Endothelial cell of umbilical vein (primary cell): Measurements from ENCODE around the gene DBR1. TPM values are rescaled to one million over a fixed set of nuclear protein-coding genes. Genes with fewer than 3 reads are reported as not detected.

Source experiments
- BruUV-seq: library from RNA; stranded (reverse); fragments of 400-500 nt; replicated peaks from 2 replicates; lab custom pipeline; 2021; lab: Mats Ljungman, UMichigan
- CTCF ChIA-PET: fragments of 300-600, 350-600 bp; sonication (Branson Sonifier 250); formaldehyde crosslinking; loops from one replicate; lab custom pipeline; 2021; ENCODE audit warnings: antibody characterized with exemption, inconsistent platforms; lab: Charles Lee
- POLR2A ChIA-PET: fragments of 300-600, 350-600 bp; sonication (Branson Sonifier 250); formaldehyde crosslinking; loops from one replicate; lab custom pipeline; 2021; ENCODE audit warnings: antibody characterized with exemption, inconsistent platforms; lab: Charles Lee
- DNase-seq: peaks from one replicate; pipeline ENCODE4 v3.0.0-alpha.2; 2011; ENCODE audit warnings: low read depth, low spot score
- FAIRE-seq: peaks from 2 replicates; lab custom pipeline; 2011; peaks lifted over from hg19 to GRCh38; lab: Jason Lieb, UNC
- H2AFZ ChIP-seq: 2 replicates; pipeline ENCODE4 v1.6.0; 2012; ENCODE audit warnings: low read depth, low read length, control low read depth, inconsistent platforms
- H3K27ac ChIP-seq: 2 replicates; pipeline ENCODE4 v1.5.1; 2011; ENCODE audit warnings: low read depth, mild to moderate bottlenecking, control low read depth, low read length, moderate library complexity; ENCODE audit not compliant: insufficient read depth
- H3K27me3 ChIP-seq, 2 experiments: 2 replicates each; pipeline versions ENCODE4 v1.6.0 to v1.6.1; 2011; ENCODE audit warnings: low read length in 2 of 2, mixed read lengths in 1 of 2; ENCODE audit not compliant: control insufficient read depth in 2 of 2, insufficient read depth in 2 of 2
- H3K36me3 ChIP-seq, 2 experiments: 2 replicates in 1 of 2; 3 replicates in 1 of 2; pipeline ENCODE4 v1.5.1; 2011; ENCODE audit warnings: low read length in 2 of 2, mild to moderate bottlenecking in 1 of 2, moderate library complexity in 1 of 2; ENCODE audit not compliant: control insufficient read depth in 2 of 2, insufficient read depth in 2 of 2; ENCODE audit errors: extremely low read depth in 1 of 2
- H3K4me1 ChIP-seq: 3 replicates; pipeline ENCODE4 v1.5.1; 2011; ENCODE audit warnings: mild to moderate bottlenecking, low read length; ENCODE audit not compliant: control insufficient read depth, insufficient read depth; ENCODE audit errors: extremely low read depth
- H3K4me2 ChIP-seq: 2 replicates; pipeline ENCODE4 v1.6.1; 2011; ENCODE audit warnings: low read length, control low read depth, mixed read lengths; ENCODE audit not compliant: insufficient read depth
- H3K4me3 ChIP-seq, 3 experiments: fragments of 200-600 bp in 1 of 3; sonication (generic), shearing (Covaris generic) in 1 of 3; replicated peaks in 1 of 3; 2 replicates each; pipeline ENCODE4 v1.5.1; 2011 to 2016; ENCODE audit warnings: control low read depth in 3 of 3, low read length in 3 of 3, mild to moderate bottlenecking in 2 of 3, inconsistent platforms in 1 of 3, low read depth in 1 of 3, moderate library complexity in 1 of 3; ENCODE audit not compliant: insufficient read depth in 1 of 3
- H3K79me2 ChIP-seq: 2 replicates; pipeline ENCODE4 v1.6.0; 2012; ENCODE audit warnings: low read length, inconsistent platforms; ENCODE audit not compliant: control insufficient read depth, insufficient read depth
- H3K9ac ChIP-seq: replicated peaks from 2 replicates; pipeline ENCODE3; 2011; ENCODE audit warnings: low read length, control low read depth; ENCODE audit not compliant: insufficient read depth; ENCODE audit errors: extremely low read depth
- H3K9me1 ChIP-seq: replicated peaks from 3 replicates; pipeline ENCODE4 v1.6.0; 2011; ENCODE audit warnings: mild to moderate bottlenecking, low read length; ENCODE audit not compliant: control insufficient read depth, insufficient read depth; ENCODE audit errors: extremely low read depth
- H3K9me3 ChIP-seq: replicated peaks from 2 replicates; pipeline ENCODE4 v1.5.1; 2012; ENCODE audit warnings: low read length, inconsistent platforms; ENCODE audit not compliant: control insufficient read depth, insufficient read depth
- H4K20me1 ChIP-seq: replicated peaks from 2 replicates; pipeline ENCODE3; 2011; ENCODE audit warnings: mild to moderate bottlenecking, low read length; ENCODE audit not compliant: control insufficient read depth, insufficient read depth; ENCODE audit errors: extremely low read depth
- EZH2 ChIP-seq: IDR thresholded peaks from 2 replicates; pipeline ENCODE4 v1.6.1; 2012; ENCODE audit warnings: borderline replicate concordance, low read depth, mild to moderate bottlenecking, moderate library complexity, low read length, inconsistent platforms; ENCODE audit not compliant: severe bottlenecking
- FOS ChIP-seq: IDR thresholded peaks from 2 replicates; pipeline ENCODE4 v1.6.1; 2011; ENCODE audit warnings: mild to moderate bottlenecking, low read length, moderate library complexity, borderline replicate concordance; ENCODE audit not compliant: insufficient read depth
- GATA2 ChIP-seq: IDR thresholded peaks from 2 replicates; pipeline ENCODE4 v1.7.0; 2011; ENCODE audit warnings: low read depth, mild to moderate bottlenecking, moderate library complexity, mixed read lengths, low read length; ENCODE audit not compliant: insufficient read length, insufficient read depth
- JUN ChIP-seq: IDR thresholded peaks from 2 replicates; pipeline ENCODE4 v1.6.1; 2011; ENCODE audit warnings: borderline replicate concordance, low read depth; ENCODE audit not compliant: insufficient read length, insufficient read depth
- MYC ChIP-seq: IDR thresholded peaks from one replicate; pipeline ENCODE4 v1.6.1; 2011; ENCODE audit warnings: mild to moderate bottlenecking, low read depth, low read length
- POLR2A ChIP-seq: IDR thresholded peaks from 2 replicates; pipeline ENCODE4 v1.6.1; 2012; ENCODE audit warnings: low read depth, mild to moderate bottlenecking, control low read depth, low read length
- POLR2AphosphoS5 ChIP-seq: IDR thresholded peaks from 2 replicates; pipeline ENCODE4 v1.6.1; 2012; ENCODE audit warnings: low read depth, mild to moderate bottlenecking, control low read depth, low read length, moderate library complexity; ENCODE audit not compliant: insufficient read depth
- dilution Hi-C: fragments of 300-500 bp; cut with MboI; formaldehyde crosslinking; loops from one replicate; pipeline ENCODE4 v1.15.0; 2019; ENCODE audit warnings: low sequenced_read_pairs; ENCODE audit not compliant: extremely low pct_ligation_motif_present
- intact Hi-C: fragments of 100-400 bp; cut with micrococcal nuclease; formaldehyde crosslinking; loops from one replicate; pipeline ENCODE4 v1.10.0; 2022
- polyA plus RNA-seq, 4 experiments: library from polyadenylated mRNA; depleted of rRNA in 3 of 4; stranded (reverse) in 3 of 4; unstranded in 1 of 4; fragments of >200 nt; gene quantifications; 2 replicates each; pipeline versions ENCODE4 v1.2.1 to v1.2.3, GENCODE V29; 2011 to 2012; ENCODE audit warnings: missing spikeins in 1 of 4
- total RNA-seq: library from RNA; stranded (reverse); gene quantifications from 2 replicates; pipeline ENCODE4 v1.2.3, GENCODE V29; 2021
- TF ChIP-seq, protein P1 (sequence below), 2 donors: IDR thresholded peaks; 1 replicate in 1 of 2; 2 replicates in 1 of 2; pipeline ENCODE4 v1.5.1; 2011; ENCODE audit warnings: low read length in 2 of 2, mild to moderate bottlenecking in 2 of 2, moderate library complexity in 2 of 2, control low read depth in 1 of 2, inconsistent platforms in 1 of 2, low read depth in 1 of 2; ENCODE audit not compliant: insufficient read depth in 1 of 2; ENCODE audit errors: extremely low read depth in 1 of 2
- TF ChIP-seq, protein P2 (sequence below): IDR thresholded peaks from 2 replicates; pipeline ENCODE4 v1.6.1; 2011; ENCODE audit not compliant: insufficient read depth, insufficient read length

The DBR1 gene
- total and polyA plus RNA-seq, 2 donors (not counting 3 experiments of a cell fraction or from before 2014, with no cell fraction given) = 10.3 to 17.8 TPM

DNA sequence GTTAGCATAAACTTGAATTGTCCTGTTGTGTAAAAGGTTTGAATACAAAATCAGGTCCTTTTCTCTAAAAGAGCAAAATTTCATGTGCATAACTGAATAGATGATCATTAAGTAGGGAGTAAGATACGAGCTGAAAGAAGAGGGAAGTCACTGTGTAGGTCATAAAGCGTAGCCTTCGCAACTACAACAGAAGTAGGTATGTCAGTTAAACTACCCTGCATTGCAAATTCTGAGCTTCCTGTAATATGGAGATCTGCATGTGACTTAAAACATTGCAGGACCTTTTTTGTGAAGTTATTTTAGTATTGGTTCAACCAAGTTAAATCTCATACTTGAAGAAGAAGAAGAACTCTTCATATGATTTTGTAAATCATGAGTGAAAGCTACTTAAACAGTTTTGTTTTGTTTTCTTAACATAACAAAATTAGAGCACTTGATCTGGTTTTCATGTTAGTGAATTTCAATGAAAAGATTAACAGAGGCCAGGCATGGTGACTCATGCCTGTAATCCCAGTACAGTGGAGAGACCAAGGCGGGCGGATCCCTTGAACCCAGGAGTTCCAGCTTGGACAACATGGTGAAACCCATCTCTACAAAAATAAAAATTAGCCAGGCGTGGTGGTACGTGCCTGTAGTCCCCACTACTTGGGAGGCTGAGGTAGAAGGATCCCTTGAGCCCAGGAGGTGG, 38.8 kb upstream of the DBR1 start:
- intact Hi-C loops (no loop called here), dilution Hi-C loops (no loop called here)
- Histone ChIP-seq H3K27me3 (no peaks in the 10 kb centered on the region), H3K9ac (no peak overlapping the region), H3K79me2 (peaks cover 61% of the 10 kb centered on the region), H3K4me2 (no peak overlapping the region), H2AFZ (no peak overlapping the region), H3K4me3 (no peak overlapping the region), H3K9me1 (no peaks in the 10 kb centered on the region), H3K9me3 (no peaks in the 10 kb centered on the region), H3K36me3 (no peaks in the 10 kb centered on the region), H3K4me1 (peaks cover under 1% of the 10 kb centered on the region), H4K20me1 (peaks cover 6% of the 10 kb centered on the region), H3K27ac (no peak overlapping the region)
- FAIRE-seq (no peak), DNase-seq (no peak)
- no TSS peak for BruUV-seq
- ChIA-PET CTCF (interaction anchor here (0.8 to 0.9 kb wide), 2 partner anchors 11 to 16 kb away, joined by 3 read pairs; no protein-coding TSS in a partner anchor), POLR2A (interaction anchor here (0.5 kb wide), 1 partner anchor 11 kb away, joined by 5 read pairs; no protein-coding TSS in a partner anchor)
- TF ChIP-seq FOS (peak; percentile 22), JUN (no peak)

- POLR2A ChIA-PET = no interaction called here
- no peak overlapping the region for H3K4me3 ChIP-seq
- no peak overlapping the region for H3K4me2 ChIP-seq
- no peak for DNase-seq
- H2AFZ ChIP-seq = no peak overlapping the region
- H3K27me3 ChIP-seq = no peaks in the 10 kb centered on the region
- no peak overlapping the region for H3K27ac ChIP-seq
- dilution Hi-C loops = no loop called here
- no peaks in the 10 kb centered on the region for H3K9me3 ChIP-seq
- intact Hi-C loops = no loop called here
- TF ChIP-seq FOS = no peak
- no peak for TF ChIP-seq GATA2
- TF ChIP-seq MYC = no peak
- TF ChIP-seq, protein P1, sequence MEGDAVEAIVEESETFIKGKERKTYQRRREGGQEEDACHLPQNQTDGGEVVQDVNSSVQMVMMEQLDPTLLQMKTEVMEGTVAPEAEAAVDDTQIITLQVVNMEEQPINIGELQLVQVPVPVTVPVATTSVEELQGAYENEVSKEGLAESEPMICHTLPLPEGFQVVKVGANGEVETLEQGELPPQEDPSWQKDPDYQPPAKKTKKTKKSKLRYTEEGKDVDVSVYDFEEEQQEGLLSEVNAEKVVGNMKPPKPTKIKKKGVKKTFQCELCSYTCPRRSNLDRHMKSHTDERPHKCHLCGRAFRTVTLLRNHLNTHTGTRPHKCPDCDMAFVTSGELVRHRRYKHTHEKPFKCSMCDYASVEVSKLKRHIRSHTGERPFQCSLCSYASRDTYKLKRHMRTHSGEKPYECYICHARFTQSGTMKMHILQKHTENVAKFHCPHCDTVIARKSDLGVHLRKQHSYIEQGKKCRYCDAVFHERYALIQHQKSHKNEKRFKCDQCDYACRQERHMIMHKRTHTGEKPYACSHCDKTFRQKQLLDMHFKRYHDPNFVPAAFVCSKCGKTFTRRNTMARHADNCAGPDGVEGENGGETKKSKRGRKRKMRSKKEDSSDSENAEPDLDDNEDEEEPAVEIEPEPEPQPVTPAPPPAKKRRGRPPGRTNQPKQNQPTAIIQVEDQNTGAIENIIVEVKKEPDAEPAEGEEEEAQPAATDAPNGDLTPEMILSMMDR (IDR thresholded peaks at IDR 0.05; ENCODE audit: extremely low read depth in 1 of 2, insufficient read depth in 1 of 2, low read depth in 1 of 2, low read length in 2 of 2) = no peak
- TF ChIP-seq, protein P2, sequence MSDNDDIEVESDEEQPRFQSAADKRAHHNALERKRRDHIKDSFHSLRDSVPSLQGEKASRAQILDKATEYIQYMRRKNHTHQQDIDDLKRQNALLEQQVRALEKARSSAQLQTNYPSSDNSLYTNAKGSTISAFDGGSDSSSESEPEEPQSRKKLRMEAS = no peak
- TF ChIP-seq POLR2AphosphoS5 = no peak
- no peak for TF ChIP-seq JUN
- no peak for TF ChIP-seq EZH2
- TF ChIP-seq POLR2A = no peak
- no peak for FAIRE-seq
- peaks cover 71% of the 10 kb centered on the region for H3K79me2 ChIP-seq
- no peaks in the 10 kb centered on the region for H3K4me1 ChIP-seq
- no peaks in the 10 kb centered on the region for H3K36me3 ChIP-seq
- no peaks in the 10 kb centered on the region for H3K9me1 ChIP-seq
- CTCF ChIA-PET = interaction anchor here (1.1 to 1.2 kb wide), 2 partner anchors 10 to 13 kb away, joined by 3 read pairs; no protein-coding TSS in a partner anchor
- peaks cover 6% of the 10 kb centered on the region for H4K20me1 ChIP-seq
- BruUV-seq = no TSS peak
- H3K9ac ChIP-seq = no peak overlapping the region
These were observed 35.8 kb upstream of the DBR1 start for GRCh38 chr3:138210528-138210927.
